ENCODE data around the gene ASMT.
"Not testable (repeated sequence)": the region's sequence is repeated elsewhere in the genome, so short reads cannot be mapped to it uniquely, and the experiment has no call there.

The ASMT gene

GRCh38 chrX:1649621-1650020 lies 34.8 kb downstream of the ASMT start:
- DNase-seq (ENCODE audit: low spot score) = no peak

GRCh38 chrX:1652011-1652811 lies 37.4 kb downstream of the ASMT start:
- peak; percentile 48 for DNase-seq (ENCODE audit: low spot score)

- DNase-seq (ENCODE audit: low spot score) = no peak
Observed at GRCh38 chrX:1656379-1656778, 41.5 kb downstream of the ASMT start.

GRCh38 chrX:1657367-1658070 lies 42.7 kb downstream of the ASMT start:
- peak; percentile 67 for DNase-seq (ENCODE audit: low spot score)

- DNase-seq (ENCODE audit: low spot score) = no peak
Observed at GRCh38 chrX:1658071-1658491, 43.2 kb downstream of the ASMT start.

GRCh38 chrX:1659664-1660461 lies 45.0 kb downstream of the ASMT start:
- no peak for DNase-seq (ENCODE audit: low spot score)

GRCh38 chrX:1661048-1661921 lies 46.4 kb downstream of the ASMT start:
- peak; percentile 96 for DNase-seq (ENCODE audit: low spot score)

GRCh38 chrX:1661922-1662221 lies 47.0 kb downstream of the ASMT start:
- DNase-seq (ENCODE audit: low spot score) = no peak

- no peak for DNase-seq (ENCODE audit: low spot score)
Observed at GRCh38 chrX:1667566-1667965, 52.7 kb downstream of the ASMT start.

GRCh38 chrX:1673337-1673736 lies 58.5 kb downstream of the ASMT start:
- peak; percentile 30 for DNase-seq (ENCODE audit: low spot score)

GRCh38 chrX:1676866-1677265 lies 62.0 kb downstream of the ASMT start:
- no peak for DNase-seq (ENCODE audit: low spot score)

- no peak for DNase-seq (ENCODE audit: low spot score)
Observed at GRCh38 chrX:1679238-1679637, 64.4 kb downstream of the ASMT start.

- DNase-seq (ENCODE audit: low spot score) = no peak
Observed at GRCh38 chrX:1681439-1681838, 66.6 kb downstream of the ASMT start.

- DNase-seq (ENCODE audit: low spot score) = not testable (repeated sequence)
Observed at GRCh38 chrX:1681856-1682255, 67.0 kb downstream of the ASMT start.

GRCh38 chrX:1682501-1682900 lies 67.6 kb downstream of the ASMT start:
- DNase-seq (ENCODE audit: low spot score) = not testable (repeated sequence)

- not testable (repeated sequence) for DNase-seq (ENCODE audit: low spot score)
Observed at GRCh38 chrX:1684883-1685282, 70.0 kb downstream of the ASMT start.

- not testable (repeated sequence) for DNase-seq (ENCODE audit: low spot score)
Observed at GRCh38 chrX:1685444-1685880, 70.6 kb downstream of the ASMT start.

- DNase-seq (ENCODE audit: low spot score) = no peak
Observed at GRCh38 chrX:1686642-1687041, 71.8 kb downstream of the ASMT start.

Measured in CD4-positive, alpha-beta T cell treated with Interleukin-6 at 100 ng/mL for 8 hours (primary cell).